ENCODE results near the gene EHF.

DNA sequence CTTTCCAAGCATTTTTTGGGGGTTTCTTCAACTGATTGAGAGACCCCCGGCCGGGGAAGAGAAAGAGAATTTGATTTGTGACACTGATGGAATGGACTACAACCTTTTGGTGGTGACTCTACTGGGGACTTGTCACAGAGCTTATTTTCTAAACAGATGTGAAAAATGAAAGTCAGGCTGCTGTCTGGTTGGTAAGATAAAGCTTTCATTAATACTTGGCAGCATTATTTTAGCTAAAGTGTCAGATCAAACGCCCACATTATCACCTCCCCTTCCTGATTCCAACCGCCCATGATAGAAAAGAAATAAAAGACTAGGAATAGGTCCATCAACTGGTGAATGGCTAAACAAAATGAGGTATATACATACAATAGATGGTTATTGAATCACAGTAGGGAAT, 45.6 kb upstream of the EHF start:
- TF ChIP-seq CTCF (IDR thresholded peaks at IDR 0.05 in 4 of 5, conservative IDR thresholded peaks at IDR 0.05 in 1 of 5) (no peak), POLR2A (IDR thresholded peaks at IDR 0.05) (no peak)
